Skeletal muscle satellite cell (primary cell): ENCODE measurements around the gene YJEFN3.
A peak's percentile ranks its signal among the peaks of the same experiment; 100 is the strongest.

Experiments
- H3K27me3 ChIP-seq: 2 replicates; pipeline ENCODE4 v1.7.0; 2013; ENCODE audit warnings: low read length; ENCODE audit not compliant: control insufficient read depth, insufficient read depth
- H3K36me3 ChIP-seq: 2 replicates; pipeline ENCODE4 v1.7.0; 2013; ENCODE audit warnings: mild to moderate bottlenecking, control low read depth, low read length; ENCODE audit not compliant: insufficient read depth
- H3K4me1 ChIP-seq: 2 replicates; pipeline ENCODE4 v1.7.0; 2013; ENCODE audit warnings: low read length; ENCODE audit not compliant: control insufficient read depth, insufficient read depth
- H3K4me2 ChIP-seq: 2 replicates; pipeline ENCODE4 v1.7.0; 2013; ENCODE audit warnings: mild to moderate bottlenecking, low read length
- H3K4me3 ChIP-seq: 2 replicates; pipeline ENCODE4 v1.7.0; 2013; ENCODE audit warnings: low read length
- H3K9ac ChIP-seq: 2 replicates; pipeline ENCODE4 v1.7.0; 2013; ENCODE audit warnings: mild to moderate bottlenecking, low read depth, low read length, moderate library complexity
- H3K9me3 ChIP-seq: replicated peaks from 2 replicates; pipeline ENCODE4 v1.7.0; 2013; ENCODE audit warnings: mild to moderate bottlenecking, control low read depth, low read length

YJEFN3 gene

DNA sequence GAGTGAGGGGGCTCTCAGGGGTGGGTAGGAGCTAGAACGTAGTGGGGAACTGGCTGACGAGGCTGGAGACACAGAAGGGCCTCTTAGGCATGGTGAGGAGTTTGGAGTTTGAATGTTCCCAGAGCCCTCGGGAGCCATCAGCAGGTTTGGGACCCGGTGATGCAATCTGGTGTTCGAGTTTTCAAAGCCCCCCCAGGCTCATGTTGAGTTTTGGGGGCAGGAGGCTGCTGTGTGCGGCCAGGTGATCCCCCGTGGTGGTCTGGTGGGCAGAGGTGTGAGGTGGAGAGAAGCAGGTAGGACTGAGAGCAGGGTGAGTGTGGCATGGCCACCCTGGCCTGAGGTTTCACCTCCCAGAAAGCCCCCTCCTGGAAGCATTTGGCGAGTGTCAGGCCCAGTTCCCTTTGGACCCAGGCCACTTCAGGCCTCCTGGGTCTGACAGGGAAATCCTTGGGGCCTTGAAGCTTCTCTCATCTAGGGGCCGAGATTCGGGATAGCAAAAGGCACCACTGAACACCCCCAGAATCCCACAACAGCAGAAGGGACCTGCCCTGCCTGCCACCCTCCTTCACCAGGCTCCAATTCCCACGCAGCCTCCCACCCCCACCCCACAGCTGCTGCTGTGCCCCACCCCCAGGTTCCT lies 1.2 kb downstream of the YJEFN3 start:
- H3K4me2 ChIP-seq, result no peak overlapping the region
- no peak overlapping the region for H3K4me3 ChIP-seq
- H3K27me3 ChIP-seq, result no peaks in the 10 kb centered on the region
- H3K4me1 ChIP-seq, result peaks cover 12% of the 10 kb centered on the region
- H3K36me3 ChIP-seq, result peaks cover 28% of the 10 kb centered on the region
- H3K9ac ChIP-seq, result no peak overlapping the region
- no peaks in the 10 kb centered on the region for H3K9me3 ChIP-seq

DNA sequence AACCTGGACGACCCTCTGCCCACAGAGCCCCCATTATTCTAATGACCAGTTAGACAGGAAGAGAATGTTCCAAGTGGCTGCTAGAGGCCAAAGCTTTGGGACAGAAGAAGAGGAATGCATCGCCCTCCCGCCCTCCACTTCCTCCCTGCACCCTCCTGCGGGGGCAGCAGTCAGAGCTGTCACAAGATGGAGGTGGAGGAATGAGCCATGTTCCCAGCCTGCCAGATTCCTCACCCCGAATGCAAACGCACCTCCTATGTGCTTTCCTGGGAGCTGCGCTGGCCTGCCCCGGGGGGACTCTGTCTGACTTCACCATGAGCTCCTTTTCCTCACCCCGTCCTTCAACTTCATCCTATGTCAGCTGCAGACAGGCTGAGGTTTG lies 1.7 kb downstream of the YJEFN3 start:
- no peak overlapping the region for H3K4me2 ChIP-seq
- H3K4me3 ChIP-seq, result no peak overlapping the region
- no peaks in the 10 kb centered on the region for H3K9me3 ChIP-seq
- no peaks in the 10 kb centered on the region for H3K27me3 ChIP-seq
- H3K9ac ChIP-seq, result no peak overlapping the region
- H3K36me3 ChIP-seq, result peaks cover 26% of the 10 kb centered on the region
- H3K4me1 ChIP-seq, result peaks cover 12% of the 10 kb centered on the region

DNA sequence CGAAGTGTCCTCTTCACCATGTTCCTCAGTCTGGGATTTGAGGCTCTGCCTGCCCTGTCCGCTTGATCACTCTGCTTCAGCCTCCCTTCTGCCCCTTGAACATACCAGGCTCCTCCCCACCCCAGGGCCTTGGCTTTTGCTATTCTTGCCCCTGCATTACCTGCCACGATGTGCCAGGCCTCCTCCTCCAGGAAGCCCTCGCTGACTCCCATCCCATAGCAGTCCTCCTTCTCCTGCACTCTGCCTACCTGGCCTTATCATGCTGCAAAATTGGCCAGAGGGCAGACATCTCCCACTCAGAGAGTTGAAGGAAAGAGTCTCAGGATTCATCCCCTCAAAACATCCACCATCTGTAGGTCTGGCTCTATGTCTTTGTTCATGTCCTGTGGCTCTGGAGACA lies 2.2 kb downstream of the YJEFN3 start:
- no peaks in the 10 kb centered on the region for H3K27me3 ChIP-seq
- H3K4me1 ChIP-seq, result peaks cover 12% of the 10 kb centered on the region
- no peak overlapping the region for H3K4me3 ChIP-seq
- peaks cover 26% of the 10 kb centered on the region for H3K36me3 ChIP-seq
- H3K9me3 ChIP-seq, result no peaks in the 10 kb centered on the region
- no peak overlapping the region for H3K9ac ChIP-seq
- no peak overlapping the region for H3K4me2 ChIP-seq

DNA sequence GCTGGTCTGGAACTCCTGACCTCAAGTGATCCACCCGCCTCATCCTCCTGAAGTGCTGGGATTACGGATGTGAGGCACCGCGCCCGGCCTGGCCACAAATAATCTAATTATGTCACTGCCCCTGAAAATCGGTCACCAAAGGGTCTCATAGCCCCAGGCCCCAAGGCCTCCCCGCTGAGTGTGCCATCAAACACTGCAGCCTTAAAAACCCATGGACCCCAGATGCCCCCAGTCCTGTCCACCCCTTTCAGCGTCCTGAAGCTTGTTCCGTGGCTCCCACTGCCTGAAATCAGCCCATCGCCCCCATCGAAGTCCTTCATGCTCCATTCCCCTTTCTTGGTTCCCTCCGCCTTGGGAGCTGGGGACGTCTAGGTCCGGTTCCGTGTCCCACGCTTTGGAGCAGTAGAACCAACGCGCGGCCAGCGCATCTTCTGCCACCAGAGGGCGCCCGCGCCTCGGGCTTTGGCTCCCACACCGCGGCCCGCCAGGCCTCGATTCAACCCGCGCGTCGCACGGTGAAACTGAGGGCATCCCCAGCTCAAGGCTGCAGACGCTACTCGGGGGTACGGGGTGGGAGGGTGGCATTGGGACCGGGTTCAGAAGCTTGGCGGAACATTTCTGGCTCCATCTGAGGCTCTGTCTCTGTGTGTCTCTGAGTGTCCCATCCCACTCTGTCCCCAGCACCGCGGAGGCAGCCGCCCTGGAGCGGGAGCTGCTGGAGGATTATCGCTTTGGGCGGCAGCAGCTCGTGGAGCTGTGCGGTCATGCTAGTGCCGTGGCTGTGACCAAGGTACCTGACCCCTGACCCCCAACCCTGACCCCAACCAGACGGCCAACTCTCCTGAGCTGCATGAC lies 3.5 kb downstream of the YJEFN3 start:
- no peaks in the 10 kb centered on the region for H3K9me3 ChIP-seq
- H3K4me2 ChIP-seq, result peak overlapping the region; percentile 42
- H3K27me3 ChIP-seq, result no peaks in the 10 kb centered on the region
- no peak overlapping the region for H3K4me3 ChIP-seq
- H3K9ac ChIP-seq, result no peak overlapping the region
- H3K36me3 ChIP-seq, result peaks cover 16% of the 10 kb centered on the region
- H3K4me1 ChIP-seq, result peaks cover 12% of the 10 kb centered on the region

DNA sequence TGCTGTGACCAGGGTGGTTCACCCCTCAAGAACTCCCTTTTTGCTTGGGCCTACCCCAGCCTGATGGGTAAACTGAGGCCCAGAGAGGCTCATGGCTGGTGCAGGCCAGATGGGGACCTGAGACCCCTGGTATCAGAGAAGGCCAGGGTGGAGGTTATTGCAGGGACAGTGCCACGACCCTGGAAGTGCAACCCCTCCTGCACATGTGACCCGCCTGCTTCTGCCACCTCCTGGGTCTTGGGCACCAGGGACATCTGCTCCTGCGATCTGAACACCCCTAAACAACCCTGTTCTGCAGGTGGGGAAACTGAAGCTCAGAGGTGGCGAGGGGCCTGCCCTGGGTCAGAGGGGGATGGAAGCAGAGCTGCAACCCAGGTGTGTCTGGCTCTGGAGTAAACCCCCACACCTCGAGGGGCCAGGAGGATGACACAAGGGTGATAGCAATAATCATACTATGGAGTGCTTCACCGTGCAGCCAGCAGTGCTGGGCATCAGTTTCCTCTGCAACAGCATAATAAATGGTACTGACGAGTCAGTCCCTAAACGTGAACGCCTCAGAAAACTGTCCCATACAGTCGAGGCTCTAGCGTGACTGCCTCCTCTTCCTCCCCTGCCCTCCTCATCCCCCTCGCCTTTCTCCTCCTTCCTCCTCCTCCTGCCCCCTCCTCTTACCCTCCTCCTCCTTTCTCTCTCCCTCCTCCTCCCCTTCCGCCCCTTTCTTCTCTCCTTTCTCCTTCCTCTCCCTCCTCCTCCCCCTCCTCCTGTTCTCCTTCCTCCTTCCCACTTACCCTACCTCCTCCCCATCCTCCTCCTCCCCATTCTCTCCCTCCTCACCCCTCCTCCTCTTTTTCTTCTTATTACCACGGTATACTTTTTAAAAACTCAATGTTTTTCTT lies 4.3 kb downstream of the YJEFN3 start:
- Histone ChIP-seq H3K4me3 (no peak overlapping the region), H3K27me3 (peaks cover 7% of the 10 kb centered on the region), H3K4me1 (peaks cover 18% of the 10 kb centered on the region), H3K4me2 (no peak overlapping the region), H3K36me3 (peaks cover 8% of the 10 kb centered on the region), H3K9ac (no peak overlapping the region), H3K9me3 (no peaks in the 10 kb centered on the region)

DNA sequence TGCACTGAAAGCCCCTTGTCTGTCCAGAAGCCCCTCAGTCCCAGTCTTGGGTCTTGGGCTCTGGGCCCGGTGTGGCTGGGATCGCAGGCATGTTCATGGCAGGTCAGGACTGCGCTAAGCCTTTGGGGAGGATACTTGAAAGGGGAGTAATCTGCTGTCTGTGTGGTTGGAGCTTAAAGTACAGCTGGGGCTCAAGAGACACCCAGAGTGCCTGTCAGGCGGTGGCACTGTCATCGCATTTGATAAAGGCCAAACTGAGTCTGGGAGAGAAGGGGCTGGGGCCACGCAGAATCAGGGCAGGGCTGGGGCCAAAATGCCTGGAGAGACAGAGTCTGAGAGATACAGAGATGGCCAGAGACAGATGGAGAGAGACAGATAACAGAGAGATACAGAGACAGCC lies 5.1 kb downstream of the YJEFN3 start:
- Histone ChIP-seq H3K27me3 (peaks cover 14% of the 10 kb centered on the region), H3K36me3 (peaks cover 2% of the 10 kb centered on the region), H3K4me2 (no peak overlapping the region), H3K4me3 (no peak overlapping the region), H3K4me1 (peaks cover 26% of the 10 kb centered on the region), H3K9me3 (no peaks in the 10 kb centered on the region), H3K9ac (no peak overlapping the region)

DNA sequence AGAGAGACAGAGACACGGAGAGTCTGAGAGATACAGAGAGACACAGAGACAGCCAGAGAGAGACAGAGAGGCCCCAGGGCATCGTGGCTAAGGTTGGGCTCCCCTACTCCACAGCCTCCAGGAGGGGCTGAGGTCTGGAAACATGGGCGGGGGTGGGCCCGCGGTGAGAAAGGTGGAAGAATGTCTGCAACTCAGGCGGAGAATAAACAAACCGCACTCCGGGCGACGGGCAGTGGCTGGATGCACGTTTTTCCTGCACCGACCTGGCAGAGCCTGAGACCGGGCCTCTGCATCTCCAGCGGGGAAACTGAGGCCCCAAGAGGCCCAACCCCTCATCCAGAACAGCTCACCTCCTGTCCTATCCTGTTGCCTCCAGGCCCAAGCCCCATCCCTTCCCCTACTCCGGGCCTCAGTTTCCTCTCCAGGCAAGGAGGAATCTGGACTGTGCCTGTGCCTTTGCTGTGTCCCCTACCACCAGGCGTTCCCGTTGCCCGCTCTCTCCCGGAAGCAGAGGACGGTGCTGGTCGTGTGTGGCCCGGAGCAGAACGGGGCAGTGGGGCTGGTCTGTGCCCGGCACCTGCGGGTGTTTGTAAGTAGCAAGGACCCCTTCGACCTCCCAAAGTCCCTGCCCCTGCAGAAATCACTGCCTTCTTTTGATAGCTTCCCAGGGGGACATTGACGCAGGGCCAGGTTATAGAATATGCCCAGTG lies 6.0 kb downstream of the YJEFN3 start:
- no peak overlapping the region for H3K4me2 ChIP-seq
- no peak overlapping the region for H3K4me3 ChIP-seq
- no peak overlapping the region for H3K9ac ChIP-seq
- H3K36me3 ChIP-seq, result no peaks in the 10 kb centered on the region
- H3K27me3 ChIP-seq, result peaks cover 18% of the 10 kb centered on the region
- peaks cover 26% of the 10 kb centered on the region for H3K4me1 ChIP-seq
- no peaks in the 10 kb centered on the region for H3K9me3 ChIP-seq

DNA sequence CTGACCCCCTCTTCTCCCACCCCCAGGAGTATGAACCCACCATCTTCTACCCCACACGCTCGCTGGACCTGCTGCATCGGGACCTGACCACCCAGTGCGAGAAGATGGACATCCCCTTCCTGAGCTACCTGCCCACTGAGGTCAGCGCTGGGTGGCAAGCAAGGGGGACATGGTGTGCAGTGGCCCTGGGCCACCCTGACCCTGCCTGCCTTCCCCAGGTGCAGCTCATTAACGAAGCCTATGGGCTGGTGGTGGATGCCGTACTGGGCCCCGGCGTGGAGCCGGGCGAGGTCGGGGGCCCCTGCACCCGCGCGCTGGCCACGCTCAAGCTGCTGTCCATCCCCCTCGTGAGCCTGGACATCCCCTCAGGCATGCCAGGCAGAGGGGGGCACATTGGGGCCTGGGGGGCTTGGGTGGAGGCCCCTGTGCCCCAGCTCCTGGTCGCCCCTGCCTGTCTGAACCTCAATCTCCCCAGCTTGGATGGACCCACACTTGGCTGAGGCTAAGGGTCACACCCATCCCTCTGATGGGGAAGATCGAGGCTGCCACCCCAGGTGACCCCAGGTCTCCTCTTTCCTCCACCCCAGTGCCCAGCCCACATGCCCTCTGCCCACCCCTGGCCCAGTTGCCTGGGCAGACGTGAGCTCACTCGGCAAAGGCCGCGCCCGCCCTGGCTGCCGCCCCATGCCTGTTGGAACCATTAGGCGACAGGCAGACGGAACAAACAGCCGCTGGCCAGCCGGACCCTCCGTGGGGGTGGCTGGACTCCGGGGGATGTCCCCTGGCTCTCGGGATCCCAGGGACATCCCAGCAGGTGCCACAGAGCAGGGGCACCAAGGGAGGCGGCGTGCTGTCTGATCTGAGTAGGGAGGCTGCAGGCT lies 6.8 kb downstream of the YJEFN3 start:
- H3K36me3 ChIP-seq, result no peaks in the 10 kb centered on the region
- no peak overlapping the region for H3K4me2 ChIP-seq
- no peak overlapping the region for H3K4me3 ChIP-seq
- H3K4me1 ChIP-seq, result peaks cover 20% of the 10 kb centered on the region
- H3K9me3 ChIP-seq, result no peaks in the 10 kb centered on the region
- H3K9ac ChIP-seq, result no peak overlapping the region
- H3K27me3 ChIP-seq, result peaks cover 24% of the 10 kb centered on the region

DNA sequence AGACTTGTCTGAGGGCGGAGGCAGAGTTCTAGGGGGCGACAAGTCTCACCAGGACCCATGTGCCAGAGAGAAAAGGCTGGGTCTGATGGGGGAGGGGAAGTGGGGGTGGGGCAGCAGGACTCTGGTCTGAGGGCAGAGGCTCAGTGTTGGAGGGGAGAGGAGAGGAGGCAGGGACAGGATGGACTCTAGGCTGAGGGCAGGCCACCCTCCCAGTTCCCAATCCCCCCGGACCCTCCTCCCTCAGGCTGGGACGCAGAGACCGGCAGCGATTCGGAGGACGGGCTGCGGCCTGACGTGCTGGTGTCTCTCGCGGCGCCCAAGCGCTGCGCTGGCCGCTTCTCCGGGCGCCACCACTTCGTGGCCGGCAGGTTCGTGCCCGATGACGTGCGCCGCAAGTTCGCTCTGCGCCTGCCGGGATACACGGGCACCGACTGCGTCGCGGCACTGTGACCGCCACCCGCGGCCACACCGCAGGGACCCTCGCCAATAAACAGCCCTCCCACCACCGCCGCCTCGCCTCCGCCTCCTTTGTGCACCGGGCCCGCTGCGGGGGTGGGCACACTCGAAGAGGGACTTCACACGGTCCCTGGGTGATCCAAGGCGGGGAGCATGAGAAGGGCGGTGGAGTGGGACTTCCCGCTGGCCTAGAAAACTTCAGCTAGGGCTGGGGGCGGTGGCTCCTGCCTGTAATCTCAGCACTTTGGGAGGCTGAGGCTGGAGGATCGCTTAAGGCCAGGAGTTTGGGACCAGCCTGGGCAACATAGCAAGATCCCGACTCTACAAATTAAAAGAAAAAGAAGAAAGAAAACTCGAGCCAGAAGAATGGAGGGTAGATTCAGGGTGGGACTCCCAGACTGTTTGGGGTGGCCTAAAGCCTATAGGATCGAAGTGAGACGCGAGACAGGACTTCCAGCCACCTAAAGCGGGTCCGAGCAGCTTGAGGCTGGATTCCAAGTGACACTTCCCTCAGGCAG lies 8.7 kb downstream of the YJEFN3 start:
- Histone ChIP-seq H3K9ac (no peak overlapping the region), H3K36me3 (no peaks in the 10 kb centered on the region), H3K4me2 (peak overlapping the region; percentile 62), H3K27me3 (peaks cover 28% of the 10 kb centered on the region), H3K4me1 (peaks cover 21% of the 10 kb centered on the region), H3K9me3 (no peaks in the 10 kb centered on the region), H3K4me3 (no peak overlapping the region)
